Neural cell (in vitro differentiated cells): ENCODE measurements around the gene CKLF. TPM values are rescaled to one million over a fixed set of nuclear protein-coding genes. Genes with fewer than 3 reads are reported as not detected.

Source experiments
- H2AFZ ChIP-seq: fragments of 200-600, 300-800 bp; sonication (generic), shearing (Covaris generic); 2 replicates; pipeline ENCODE4 v1.6.0; 2014; ENCODE audit warnings: low read depth, mild to moderate bottlenecking, antibody characterized with exemption, low read length, moderate library complexity
- H3F3A ChIP-seq: fragments of 200-600 bp; shearing (Covaris generic); 2 replicates; pipeline ENCODE4 v1.6.1; 2016; ENCODE audit warnings: mild to moderate bottlenecking, moderate library complexity, mixed read lengths, antibody characterized with exemption, low read length; ENCODE audit not compliant: insufficient read depth, poor library complexity, severe bottlenecking
- H3K27ac ChIP-seq: fragments of 200-600, 300-800 bp; sonication (generic), shearing (Covaris generic); 2 replicates; pipeline ENCODE4 v1.5.1; 2014; ENCODE audit warnings: mild to moderate bottlenecking, low read length, moderate library complexity
- H3K27me3 ChIP-seq: fragments of 300-800, 200-600 bp; sonication (generic), shearing (Covaris generic); 2 replicates; pipeline ENCODE4 v1.6.0; 2014; ENCODE audit warnings: mild to moderate bottlenecking, low read depth, low read length, moderate library complexity; ENCODE audit not compliant: insufficient read depth
- H3K36me3 ChIP-seq: fragments of 300-800, 200-600 bp; sonication (generic), shearing (Covaris generic); 2 replicates; pipeline ENCODE4 v1.5.1; 2014; ENCODE audit warnings: mild to moderate bottlenecking, antibody characterized with exemption, low read length, moderate library complexity; ENCODE audit not compliant: insufficient read depth
- H3K4me2 ChIP-seq: fragments of 300-800, 200-600 bp; sonication (generic), shearing (Covaris generic); 2 replicates; pipeline ENCODE4 v1.6.0; 2014; ENCODE audit warnings: mild to moderate bottlenecking, low read length
- H3K4me3 ChIP-seq: fragments of 300-800, 200-600 bp; sonication (generic), shearing (Covaris generic); 2 replicates; pipeline ENCODE4 v1.5.1; 2014; ENCODE audit warnings: mild to moderate bottlenecking, low read length, moderate library complexity
- H3K79me2 ChIP-seq: fragments of 200-600 bp; shearing (Covaris generic); replicated peaks from 2 replicates; pipeline ENCODE4 v1.6.0; 2014; ENCODE audit warnings: mild to moderate bottlenecking, low read length, moderate library complexity; ENCODE audit not compliant: insufficient read depth
- H3K9ac ChIP-seq: fragments of 300-800, 200-600 bp; sonication (generic), shearing (Covaris generic); 2 replicates; pipeline ENCODE4 v1.6.1; 2016; ENCODE audit warnings: mild to moderate bottlenecking, low read length, mixed read lengths
- H3K9me2 ChIP-seq: fragments of 200-600 bp; shearing (Covaris generic); 2 replicates; pipeline ENCODE4 v1.6.1; 2016; ENCODE audit warnings: mild to moderate bottlenecking, low read length, mixed read lengths; ENCODE audit not compliant: insufficient read depth
- H3K9me3 ChIP-seq: fragments of 200-600, 300-800 bp; sonication (generic), shearing (Covaris generic); 2 replicates; pipeline ENCODE4 v1.6.1; 2016; ENCODE audit warnings: mild to moderate bottlenecking, mixed run types, low read length, moderate library complexity, mixed read lengths
- H4K20me1 ChIP-seq: fragments of 200-600 bp; shearing (Covaris generic); 2 replicates; pipeline ENCODE4 v1.6.1; 2016; ENCODE audit warnings: mild to moderate bottlenecking, mixed run types; ENCODE audit not compliant: insufficient read depth
- CTCF ChIP-seq: fragments of 450-650 bp; IDR thresholded peaks from 2 replicates; pipeline ENCODE4 v1.5.1; 2014; ENCODE audit warnings: antibody characterized with exemption, mild to moderate bottlenecking, moderate library complexity; ENCODE audit not compliant: poor library complexity, severe bottlenecking
- EP300 ChIP-seq: fragments of 450-650 bp; conservative IDR thresholded peaks from 2 replicates; pipeline ENCODE4 v1.6.1; 2014; ENCODE audit warnings: antibody characterized with exemption, mild to moderate bottlenecking, moderate library complexity; ENCODE audit not compliant: poor library complexity, severe bottlenecking
- EZH2 ChIP-seq: fragments of 200-600, 300-800 bp; shearing (Covaris generic), sonication (generic); IDR thresholded peaks from 2 replicates; pipeline ENCODE4 v1.6.1; 2014; ENCODE audit warnings: antibody characterized with exemption, low read length, borderline replicate concordance, mild to moderate bottlenecking; ENCODE audit not compliant: insufficient read depth, poor library complexity, severe bottlenecking
- MXI1 ChIP-seq: fragments of 450-650 bp; conservative IDR thresholded peaks from 2 replicates; pipeline ENCODE4 v1.6.1; 2014; ENCODE audit warnings: antibody characterized with exemption, mild to moderate bottlenecking; ENCODE audit not compliant: poor library complexity, severe bottlenecking
- POLR2AphosphoS5 ChIP-seq: IDR thresholded peaks from 2 replicates; pipeline ENCODE4 v1.6.1; 2012
- RAD21 ChIP-seq: fragments of 450-650 bp; conservative IDR thresholded peaks from 2 replicates; pipeline ENCODE4 v1.6.1; 2014; ENCODE audit warnings: antibody characterized with exemption, mild to moderate bottlenecking, moderate library complexity
- REST ChIP-seq: IDR thresholded peaks from 2 replicates; pipeline ENCODE4 v1.6.1; 2012; ENCODE audit warnings: borderline replicate concordance
- SMC3 ChIP-seq: fragments of 450-650 bp; conservative IDR thresholded peaks from 2 replicates; pipeline ENCODE4 v1.6.1; 2014; ENCODE audit warnings: antibody characterized with exemption, mild to moderate bottlenecking, moderate library complexity; ENCODE audit not compliant: poor library complexity
- TAF1 ChIP-seq: IDR thresholded peaks from 2 replicates; pipeline ENCODE4 v1.6.1; 2012; ENCODE audit warnings: low read depth
- polyA plus RNA-seq: library from polyadenylated mRNA; depleted of rRNA; stranded (reverse); fragments of >200 nt; gene quantifications from 2 replicates; pipeline ENCODE4 v1.2.3, GENCODE V29; 2014

The CKLF gene
- polyA plus RNA-seq, 1 donor from 2014 or later: 40.8 TPM

DNA sequence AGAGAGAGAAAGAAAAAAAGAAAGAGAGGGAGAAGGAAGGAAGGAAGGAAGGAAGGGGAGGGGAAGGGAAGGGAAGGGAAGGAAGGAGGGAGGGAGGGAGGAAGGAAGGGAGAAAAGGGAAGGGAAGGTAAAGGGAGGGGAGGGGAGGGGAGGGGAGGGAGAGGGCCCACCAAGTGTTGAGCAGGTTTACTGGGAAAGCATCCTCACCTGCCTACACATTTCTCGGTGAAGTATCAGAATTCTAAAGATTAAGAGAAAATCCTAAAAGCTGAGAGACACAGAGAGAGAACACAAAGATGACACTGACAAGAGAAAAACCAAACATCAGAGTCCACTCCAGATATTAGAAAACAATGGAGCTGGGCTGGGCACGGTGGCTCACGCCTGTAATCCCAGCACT, 39.9 kb downstream of the CKLF start:
- Histone ChIP-seq H3K4me3 (no peak overlapping the region), H2AFZ (no peak overlapping the region), H3F3A (no peaks in the 10 kb centered on the region), H3K36me3 (no peaks in the 10 kb centered on the region), H3K79me2 (no peaks in the 10 kb centered on the region), H4K20me1 (no peaks in the 10 kb centered on the region), H3K9me2 (no peaks in the 10 kb centered on the region), H3K9ac (no peak overlapping the region), H3K27me3 (no peaks in the 10 kb centered on the region), H3K9me3 (no peaks in the 10 kb centered on the region), H3K27ac (no peak overlapping the region), H3K4me2 (no peak overlapping the region)
- no peak for TF ChIP-seq REST
- TF ChIP-seq MXI1: no peak
- TF ChIP-seq EP300: no peak
- TF ChIP-seq RAD21: no peak
- no peak for TF ChIP-seq POLR2AphosphoS5
- TF ChIP-seq TAF1: no peak
- no peak for TF ChIP-seq SMC3
- no peak for TF ChIP-seq CTCF
- TF ChIP-seq EZH2: no peak

DNA sequence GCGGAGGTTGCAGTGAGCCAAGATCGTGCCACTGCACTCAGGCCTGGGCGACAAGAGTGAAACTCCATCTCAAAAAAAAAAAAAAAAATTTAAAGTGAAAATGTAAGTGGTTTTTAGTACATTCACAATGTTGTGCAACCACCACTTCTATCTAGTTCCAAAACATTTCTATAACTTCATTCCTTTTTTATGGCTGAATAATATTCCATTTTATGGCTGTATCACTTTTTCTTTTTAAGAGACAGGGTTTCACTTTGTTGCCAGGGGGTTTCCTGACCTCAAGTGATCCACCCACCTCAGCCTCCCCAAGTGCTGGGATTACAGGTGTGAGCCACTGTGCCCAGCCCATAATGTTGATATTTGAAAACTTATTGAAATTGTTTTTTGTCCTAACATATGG, 40.4 kb downstream of the CKLF start:
- Histone ChIP-seq H3K9me3 (no peaks in the 10 kb centered on the region), H4K20me1 (no peaks in the 10 kb centered on the region), H3K27ac (no peak overlapping the region), H3K79me2 (no peaks in the 10 kb centered on the region), H3F3A (no peaks in the 10 kb centered on the region), H2AFZ (no peak overlapping the region), H3K4me2 (no peak overlapping the region), H3K4me3 (no peak overlapping the region), H3K9me2 (no peaks in the 10 kb centered on the region), H3K36me3 (no peaks in the 10 kb centered on the region), H3K9ac (no peak overlapping the region), H3K27me3 (no peaks in the 10 kb centered on the region)
- TF ChIP-seq SMC3 (no peak), RAD21 (no peak), EZH2 (no peak), REST (no peak), MXI1 (no peak), TAF1 (no peak), POLR2AphosphoS5 (no peak), CTCF (no peak), EP300 (no peak)
